ENCODE measurements around the gene SYT13. TPM values are rescaled to one million over a fixed set of nuclear protein-coding genes. Genes with fewer than 3 reads are reported as not detected.

SYT13 gene
- total RNA-seq, 1 experiment from 2014 or later = 1.4 TPM

DNA sequence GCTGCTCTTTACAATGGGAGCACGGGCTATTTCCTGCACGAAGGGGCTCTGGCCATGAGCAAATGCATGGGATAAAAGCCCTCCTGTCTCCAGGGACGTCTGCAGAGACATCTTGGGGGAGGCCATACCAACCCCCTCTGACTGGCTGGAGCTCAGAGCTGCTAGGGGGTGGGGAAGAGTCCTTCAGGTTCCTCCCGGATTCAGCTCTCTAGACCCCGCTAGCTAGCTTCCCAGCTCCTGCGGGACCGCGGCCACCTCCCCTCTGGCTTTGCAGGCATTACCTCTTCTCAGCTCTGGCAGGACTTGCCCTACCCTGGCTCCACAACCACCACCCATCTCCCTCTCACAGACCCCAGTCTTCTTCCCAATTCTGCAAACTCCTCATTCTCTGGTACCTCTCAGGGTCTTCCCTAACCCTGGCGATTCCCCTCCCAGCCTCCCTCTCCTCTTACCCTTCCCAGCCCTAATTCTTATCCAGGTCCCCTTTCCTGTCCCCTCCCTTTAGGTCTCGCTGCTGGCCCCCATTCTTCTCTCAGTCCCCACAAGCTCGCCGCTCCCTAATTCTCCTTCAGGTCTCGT lies 802 bp downstream of the SYT13 start:
- Histone ChIP-seq H2AFZ (ENCODE audit: low read depth, low read length, poor library complexity, severe bottlenecking) (no peak overlapping the region), H3K27me3 (ENCODE audit: insufficient read depth, low read length) (no peaks in the 10 kb centered on the region), H3K79me2 (ENCODE audit: insufficient read depth, low read length) (no peaks in the 10 kb centered on the region), H3K36me3 (ENCODE audit: control insufficient read depth in 1 of 2, insufficient read depth in 2 of 2, low read length in 2 of 2) (no peaks in the 10 kb centered on the region), H3K4me3 (replicated peaks in 1 of 2; ENCODE audit: low read depth in 1 of 2, low read length in 2 of 2) (no peak overlapping the region), H3K9me3 (ENCODE audit: control insufficient read depth in 1 of 2, insufficient read depth in 1 of 2, low read depth in 1 of 2, low read length in 2 of 2) (no peaks in the 10 kb centered on the region), H3K9me2 (ENCODE audit: insufficient read depth) (no peaks in the 10 kb centered on the region), H3K27ac (ENCODE audit: low read depth, low read length) (no peak overlapping the region), H3K4me1 (ENCODE audit: control insufficient read depth in 1 of 2, insufficient read depth in 2 of 2, low read length in 2 of 2) (peaks cover 9 to 25% of the 10 kb centered on the region in 2 experiments), H3K9ac (ENCODE audit: low read length) (no peak overlapping the region), H4K20me1 (ENCODE audit: insufficient read depth) (no peaks in the 10 kb centered on the region), H3K4me2 (ENCODE audit: low read length) (no peak overlapping the region)
- POLR2A ChIA-PET = no interaction called here
- RAD21 ChIA-PET (ENCODE audit: low non-redundant PET in 1 of 2, low total read pairs in 2 of 2, uncharacterized antibody in 2 of 2, unreplicated experiment in 2 of 2) = no interaction called here
- intact Hi-C loops (cut with micrococcal nuclease) = no loop called here
- ATAC-seq (no peak), DNase-seq (ENCODE audit: low read depth, low spot score) (no peak)
- TF ChIP-seq EZH2 (IDR thresholded peaks at IDR 0.05) = no peak
- TF ChIP-seq, protein P1, sequence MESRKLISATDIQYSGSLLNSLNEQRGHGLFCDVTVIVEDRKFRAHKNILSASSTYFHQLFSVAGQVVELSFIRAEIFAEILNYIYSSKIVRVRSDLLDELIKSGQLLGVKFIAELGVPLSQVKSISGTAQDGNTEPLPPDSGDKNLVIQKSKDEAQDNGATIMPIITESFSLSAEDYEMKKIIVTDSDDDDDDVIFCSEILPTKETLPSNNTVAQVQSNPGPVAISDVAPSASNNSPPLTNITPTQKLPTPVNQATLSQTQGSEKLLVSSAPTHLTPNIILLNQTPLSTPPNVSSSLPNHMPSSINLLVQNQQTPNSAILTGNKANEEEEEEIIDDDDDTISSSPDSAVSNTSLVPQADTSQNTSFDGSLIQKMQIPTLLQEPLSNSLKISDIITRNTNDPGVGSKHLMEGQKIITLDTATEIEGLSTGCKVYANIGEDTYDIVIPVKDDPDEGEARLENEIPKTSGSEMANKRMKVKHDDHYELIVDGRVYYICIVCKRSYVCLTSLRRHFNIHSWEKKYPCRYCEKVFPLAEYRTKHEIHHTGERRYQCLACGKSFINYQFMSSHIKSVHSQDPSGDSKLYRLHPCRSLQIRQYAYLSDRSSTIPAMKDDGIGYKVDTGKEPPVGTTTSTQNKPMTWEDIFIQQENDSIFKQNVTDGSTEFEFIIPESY (IDR thresholded peaks at IDR 0.05; ENCODE audit: extremely low read depth, insufficient replicate concordance, low read length) = no peak
- no peak for TF ChIP-seq SP1 (IDR thresholded peaks at IDR 0.05; ENCODE audit: low read depth)
- no peak for TF ChIP-seq POLR2A (IDR thresholded peaks at IDR 0.05; ENCODE audit: borderline replicate concordance, extremely low read depth, insufficient read depth, insufficient read length)
- no peak for TF ChIP-seq ELF1 (IDR thresholded peaks at IDR 0.05; ENCODE audit: borderline replicate concordance, low read depth)
- TF ChIP-seq, protein P2, sequence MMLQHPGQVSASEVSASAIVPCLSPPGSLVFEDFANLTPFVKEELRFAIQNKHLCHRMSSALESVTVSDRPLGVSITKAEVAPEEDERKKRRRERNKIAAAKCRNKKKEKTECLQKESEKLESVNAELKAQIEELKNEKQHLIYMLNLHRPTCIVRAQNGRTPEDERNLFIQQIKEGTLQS (IDR thresholded peaks at IDR 0.05) = no peak
- no peak for TF ChIP-seq TCF7L2 (IDR thresholded peaks at IDR 0.05; ENCODE audit: borderline replicate concordance, extremely low read depth, insufficient read depth, insufficient read length)
- TF ChIP-seq YY1 (IDR thresholded peaks at IDR 0.05; ENCODE audit: extremely low read depth, insufficient replicate concordance, low read depth, low read length) = no peak
- TF ChIP-seq SIN3A (IDR thresholded peaks at IDR 0.05; ENCODE audit: low read depth) = no peak
- no peak for TF ChIP-seq JUND (IDR thresholded peaks at IDR 0.05)
- no peak for TF ChIP-seq EGR1 (IDR thresholded peaks at IDR 0.05; ENCODE audit: low read depth)
- TF ChIP-seq RAD21 (IDR thresholded peaks at IDR 0.05; ENCODE audit: low read depth) = no peak
- TF ChIP-seq ZFX (IDR thresholded peaks at IDR 0.05) = no peak
- no peak for TF ChIP-seq ZNF274 (IDR thresholded peaks at IDR 0.05; ENCODE audit: low read depth, low read length)
- TF ChIP-seq FOSL1 (IDR thresholded peaks at IDR 0.05; ENCODE audit: low read depth) = no peak
- no peak for TF ChIP-seq CEBPB (IDR thresholded peaks at IDR 0.05; ENCODE audit: low read depth)
- TF ChIP-seq CTCF (IDR thresholded peaks at IDR 0.05 in 2 of 3, conservative IDR thresholded peaks at IDR 0.05 in 1 of 3; ENCODE audit: borderline replicate concordance in 1 of 3, insufficient read depth in 1 of 3, low read depth in 2 of 3, low read length in 2 of 3) = no peak
- TF ChIP-seq REST (IDR thresholded peaks at IDR 0.05; ENCODE audit: low read depth) = no peak
- BruUV-seq (replicated peaks) = no TSS peak
- CTCF ChIA-PET = interaction anchor here (0.6 kb wide), 1 partner anchor 99 kb away, joined by 5 read pairs; no protein-coding TSS in a partner anchor
